HepG2 (cell line): ENCODE results near the gene BMX. TPM values are rescaled to one million over a fixed set of nuclear protein-coding genes. Genes with fewer than 3 reads are reported as not detected.

Experiments
- ATAC-seq: fragments of 200-7000 bp; cut with Tn5 transposase; 3 replicates; pipeline ENCODE4 v1.9.1; 2020; ENCODE audit warnings: mild to moderate bottlenecking, moderate library complexity
- BruUV-seq: library from RNA; stranded (reverse); fragments of 400-500 nt; replicated peaks from 2 replicates; lab custom pipeline; 2021; lab: Mats Ljungman, UMichigan
- CTCF ChIA-PET: fragments of 300-600 bp; formaldehyde crosslinking; extraction: SDS; loops from one replicate; lab custom pipeline; 2021; ENCODE audit warnings: low total read pairs, inconsistent platforms, low intra/inter-chr PET ratio; lab: Yijun Ruan, JAX
- POLR2A ChIA-PET: fragments of 350-600 bp; sonication (Branson Sonifier 250); formaldehyde crosslinking; loops from one replicate; lab custom pipeline; 2020; ENCODE audit warnings: antibody characterized with exemption, inconsistent platforms; lab: Yijun Ruan, JAX
- DNase-seq: peaks from one replicate; pipeline ENCODE4 v3.0.0-alpha.2; 2015; ENCODE audit warnings: low spot score
- FAIRE-seq: peaks from 3 replicates; lab custom pipeline; 2011; peaks lifted over from hg19 to GRCh38; lab: Jason Lieb, UNC
- H2AFZ ChIP-seq: one replicate; pipeline ENCODE4 v1.6.1; 2011; ENCODE audit warnings: low read length, inconsistent platforms
- H3K27ac ChIP-seq: fragments of 300-600 bp; 3 replicates; pipeline ENCODE4 v1.8.0; 2011; ENCODE audit warnings: mixed run types, mild to moderate bottlenecking, mixed read lengths, low read length, inconsistent platforms; ENCODE audit not compliant: insufficient read depth; ENCODE audit errors: extremely low read length
- H3K27me3 ChIP-seq, 2 experiments: fragments of 200-600 bp in 1 of 2; 2 replicates in 1 of 2; 3 replicates in 1 of 2; pipeline versions ENCODE4 v1.6.0 to v1.8.0; 2011; ENCODE audit warnings: low read length in 2 of 2, mild to moderate bottlenecking in 2 of 2, moderate library complexity in 2 of 2, inconsistent platforms in 1 of 2; ENCODE audit not compliant: insufficient read depth in 2 of 2, control insufficient read depth in 1 of 2
- H3K36me3 ChIP-seq, 2 experiments: fragments of 200-600 bp in 1 of 2; replicated peaks in 1 of 2; 2 replicates in 1 of 2; 3 replicates in 1 of 2; pipeline versions ENCODE4 v1.5.1 to v1.8.0; 2011; ENCODE audit warnings: low read length in 2 of 2, inconsistent platforms in 1 of 2; ENCODE audit not compliant: insufficient read depth in 2 of 2, control insufficient read depth in 1 of 2
- H3K4me1 ChIP-seq: 2 replicates; pipeline ENCODE4 v1.5.1; 2012; ENCODE audit warnings: low read length, inconsistent platforms; ENCODE audit not compliant: insufficient read depth
- H3K4me2 ChIP-seq: 2 replicates; pipeline ENCODE4 v1.6.0; 2011; ENCODE audit warnings: low read depth, low read length, inconsistent platforms
- H3K4me3 ChIP-seq, 3 experiments: fragments of 200-600 bp in 1 of 3; sonication (generic), shearing (Covaris generic) in 1 of 3; replicated peaks in 1 of 3; 2 replicates each; pipeline ENCODE4 v1.5.1; 2011 to 2016; ENCODE audit warnings: low read length in 3 of 3, inconsistent platforms in 2 of 3, low read depth in 2 of 3, mild to moderate bottlenecking in 2 of 3, control low read depth in 1 of 3, mixed read lengths in 1 of 3; ENCODE audit not compliant: insufficient read depth in 1 of 3
- H3K79me2 ChIP-seq: one replicate; pipeline ENCODE4 v1.6.1; 2011; ENCODE audit warnings: low read length, inconsistent platforms; ENCODE audit not compliant: insufficient read depth
- H3K9ac ChIP-seq: 2 replicates; pipeline ENCODE4 v1.6.0; 2011; ENCODE audit warnings: mild to moderate bottlenecking, low read depth, low read length, inconsistent platforms; ENCODE audit not compliant: insufficient read depth
- H3K9me3 ChIP-seq: 2 replicates; pipeline ENCODE4 v1.5.1; 2012; ENCODE audit warnings: mild to moderate bottlenecking, low read length
- H4K20me1 ChIP-seq: 2 replicates; pipeline ENCODE4 v1.6.0; 2011; ENCODE audit warnings: inconsistent platforms, mild to moderate bottlenecking, low read length, moderate library complexity; ENCODE audit not compliant: insufficient read depth
- AFF4 ChIP-seq: sonication (generic); formaldehyde crosslinking; IDR thresholded peaks from 2 replicates; pipeline ENCODE4 v1.4.0; 2020; ENCODE audit warnings: missing genetic modification reagents
- ATF3 ChIP-seq: sonication (generic); formaldehyde crosslinking; IDR thresholded peaks from 2 replicates; pipeline ENCODE4 v1.4.0; 2020; ENCODE audit warnings: missing genetic modification reagents
- CENPX ChIP-seq: sonication (generic); formaldehyde crosslinking; IDR thresholded peaks from 2 replicates; pipeline ENCODE4 v1.9.0; 2021; ENCODE audit warnings: mild to moderate bottlenecking, missing genetic modification reagents, moderate library complexity
- CREBL2 ChIP-seq: sonication (generic); formaldehyde crosslinking; IDR thresholded peaks from 2 replicates; pipeline ENCODE4 v1.8.1; 2023; ENCODE audit warnings: missing genetic modification reagents, mild to moderate bottlenecking, borderline replicate concordance
- FOXJ3 ChIP-seq: sonication (generic); formaldehyde crosslinking; IDR thresholded peaks from 2 replicates; pipeline ENCODE4 v1.4.0; 2020; ENCODE audit warnings: missing genetic modification reagents, mild to moderate bottlenecking, borderline replicate concordance
- HES4 ChIP-seq: sonication (generic); formaldehyde crosslinking; IDR thresholded peaks from 2 replicates; pipeline ENCODE4 v1.9.0; 2021; ENCODE audit warnings: mild to moderate bottlenecking, missing genetic modification reagents, borderline replicate concordance
- KMT2B ChIP-seq: IDR thresholded peaks from 2 replicates; pipeline ENCODE4 v1.6.1; 2016; ENCODE audit warnings: missing genetic modification reagents, missing compliant biosample characterization
- MEIS1 ChIP-seq: sonication (generic); formaldehyde crosslinking; IDR thresholded peaks from 2 replicates; pipeline ENCODE4 v1.9.0; 2021; ENCODE audit warnings: mild to moderate bottlenecking, missing genetic modification reagents, moderate library complexity, borderline replicate concordance
- SIN3B ChIP-seq: fragments of 150-350 bp; IDR thresholded peaks from 2 replicates; pipeline ENCODE4 v1.6.1; 2014; ENCODE audit warnings: low read length
- ZFP36L2 ChIP-seq: sonication (generic); formaldehyde crosslinking; IDR thresholded peaks from 2 replicates; pipeline ENCODE4 v1.4.0; 2020; ENCODE audit warnings: missing genetic modification reagents
- ZNF407 ChIP-seq: sonication (generic); formaldehyde crosslinking; IDR thresholded peaks from one replicate; pipeline ENCODE4 v1.5.1; 2020; ENCODE audit warnings: mild to moderate bottlenecking, missing genetic modification reagents; ENCODE audit errors: not compliant biosample characterization
- WGBS: methylation state at CpG from one replicate; pipeline ENCODE4 v1.1.6; 2017; ENCODE audit warnings: low lambda C conversion rate; 5-methylcytosine and 5-hydroxymethylcytosine counted together
- in situ Hi-C: cut with HindIII; loops from 2 replicates; pipeline ENCODE4 v1.10.0; 2017; ENCODE audit warnings: low pct_unique_long_range_greater_than_20kb; ENCODE audit not compliant: extremely low pct_ligation_motif_present
- intact Hi-C: fragments of 100-400 bp; cut with micrococcal nuclease; formaldehyde crosslinking; loops from one replicate; pipeline ENCODE4 v1.10.0; 2022; ENCODE audit not compliant: unreplicated experiment
- polyA plus RNA-seq, 8 experiments: library from polyadenylated mRNA; depleted of rRNA in 3 of 8; stranded (reverse) in 7 of 8; unstranded in 1 of 8; fragments of >200 nt; fragmentation: Illumina TruSeq in 4 of 8; extraction: Trizol in 4 of 8; gene quantifications; 2 replicates each; pipeline versions ENCODE4 v1.2.1 to v1.2.3, GENCODE V29; 2011 to 2016; ENCODE audit warnings: low read depth in 4 of 8, missing spikeins in 1 of 8, mixed read lengths in 1 of 8; ENCODE audit not compliant: insufficient read depth in 1 of 8
- total RNA-seq, 5 experiments: library from RNA; depleted of rRNA; stranded (reverse); fragments of >200 nt; fragmentation: Illumina TruSeq; extraction: Trizol; gene quantifications; 2 replicates each; pipeline ENCODE4 v1.2.3, GENCODE V29; 2016; ENCODE audit warnings: low read depth in 1 of 5

Gene BMX
- total and polyA plus RNA-seq, 2 of the 13 experiments (the other 11 are each of a cell fraction or from before 2014, with no cell fraction given): not detected

GRCh38 chrX:15475486-15475885 lies 25.1 kb upstream of the BMX start (continued):
- TF ChIP-seq ZNF407 (no peak), CREBL2 (CRISPR knock-in tag) (no peak), HES4 (CRISPR knock-in tag) (no peak), FOXJ3 (CRISPR knock-in tag) (no peak)
- TF ChIP-seq, all 625 proteins: peak for 0

GRCh38 chrX:15483891-15484290 lies 16.7 kb upstream of the BMX start:
- ChIA-PET CTCF (no interaction called here), POLR2A (no interaction called here)
- no peak for DNase-seq
- no peak for ATAC-seq
- no peaks in the 10 kb centered on the region for H3K79me2 ChIP-seq
- H3K4me2 ChIP-seq: no peak overlapping the region
- H3K27ac ChIP-seq: no peak overlapping the region
- no peaks in the 10 kb centered on the region for H3K27me3 ChIP-seq
- no peak overlapping the region for H3K9ac ChIP-seq
- in situ Hi-C loops (no loop called here), intact Hi-C loops (no loop called here)
- H4K20me1 ChIP-seq: no peaks in the 10 kb centered on the region
- H3K4me1 ChIP-seq: no peaks in the 10 kb centered on the region
- no peak for FAIRE-seq
- H3K9me3 ChIP-seq: no peaks in the 10 kb centered on the region
- H2AFZ ChIP-seq: no peak overlapping the region
- H3K4me3 ChIP-seq: no peak overlapping the region
- H3K36me3 ChIP-seq: no peaks in the 10 kb centered on the region
- no TSS peak for BruUV-seq
- WGBS: 94% methylated on average over 2 of the region's 2 CpGs
- TF ChIP-seq MEIS1 (CRISPR knock-in tag) (no peak), KMT2B (CRISPR knock-in tag) (no peak), ZFP36L2 (no peak), ATF3 (CRISPR knock-in tag) (no peak), SIN3B (no peak), CENPX (no peak), AFF4 (CRISPR knock-in tag) (no peak)
